ENCODE results near the gene TMEM147. TPM values are rescaled to one million over a fixed set of nuclear protein-coding genes. Genes with fewer than 3 reads are reported as not detected.

TMEM147 gene
- 79.8 and 83.5 TPM in 2 replicates for total RNA-seq (2014; rRNA removed; shearing (Covaris generic))

GRCh38 chr19:35545001-35545854, at the start of gene TMEM147:
TMEM147 (plus strand) TSS chr19:35545626; CDS start chr19:35545740, 114 bp downstream.
- no peaks in the 10 kb centered on the region for H3K27me3 ChIP-seq (replicated peaks)
- no peaks in the 10 kb centered on the region for H3K9me3 ChIP-seq (replicated peaks)
- DNase-seq (ENCODE audit: low read depth in 1 of 2, low spot score in 2 of 2): peak; percentile 83 to 93
- peak within 1 kb of the TSS; percentile 64 for H3K4me3 ChIP-seq
- H3K27ac ChIP-seq: peak within 1 kb of the TSS; percentile 61
- H3K36me3 ChIP-seq: peaks cover 27% of the 10 kb centered on the region
- H3K4me1 ChIP-seq (replicated peaks): peaks cover 13% of the 10 kb centered on the region

- no peak for DNase-seq (ENCODE audit: low read depth in 1 of 2, low spot score in 2 of 2)
- Histone ChIP-seq H3K9me3 (replicated peaks) (no peaks in the 10 kb centered on the region), H3K4me3 (no peak overlapping the region), H3K36me3 (no peaks in the 10 kb centered on the region), H3K4me1 (replicated peaks) (no peaks in the 10 kb centered on the region), H3K27ac (no peak overlapping the region), H3K27me3 (replicated peaks) (peaks cover 29% of the 10 kb centered on the region)
These were observed 48.0 kb upstream of the TMEM147 start for GRCh38 chr19:35497406-35497805.

- no peaks in the 10 kb centered on the region for H3K9me3 ChIP-seq (replicated peaks)
- no peak overlapping the region for H3K27ac ChIP-seq
- H3K4me1 ChIP-seq (replicated peaks): no peaks in the 10 kb centered on the region
- H3K4me3 ChIP-seq: no peak overlapping the region
- no peak for DNase-seq (ENCODE audit: low read depth in 1 of 2, low spot score in 2 of 2)
- H3K36me3 ChIP-seq: no peaks in the 10 kb centered on the region
- peaks cover 30% of the 10 kb centered on the region for H3K27me3 ChIP-seq (replicated peaks)
These were observed 47.2 kb upstream of the TMEM147 start for GRCh38 chr19:35498220-35498619.

- H3K27me3 ChIP-seq (replicated peaks): peaks cover 35% of the 10 kb centered on the region
- H3K9me3 ChIP-seq (replicated peaks): no peaks in the 10 kb centered on the region
- no peaks in the 10 kb centered on the region for H3K36me3 ChIP-seq
- no peak for DNase-seq (ENCODE audit: low read depth in 1 of 2, low spot score in 2 of 2)
- H3K4me3 ChIP-seq: no peak overlapping the region
- H3K4me1 ChIP-seq (replicated peaks): no peaks in the 10 kb centered on the region
- no peak overlapping the region for H3K27ac ChIP-seq
These were observed 46.4 kb upstream of the TMEM147 start for GRCh38 chr19:35498984-35499527.

- peaks cover 40% of the 10 kb centered on the region for H3K27me3 ChIP-seq (replicated peaks)
- H3K4me3 ChIP-seq: no peak overlapping the region
- no peaks in the 10 kb centered on the region for H3K9me3 ChIP-seq (replicated peaks)
- H3K36me3 ChIP-seq: no peaks in the 10 kb centered on the region
- H3K27ac ChIP-seq: no peak overlapping the region
- DNase-seq (ENCODE audit: low read depth in 1 of 2, low spot score in 2 of 2): no peak
- no peaks in the 10 kb centered on the region for H3K4me1 ChIP-seq (replicated peaks)
These were observed 44.8 kb upstream of the TMEM147 start for GRCh38 chr19:35500611-35501010.

GRCh38 chr19:35501684-35502083, 43.7 kb upstream of the TMEM147 start:
- H3K4me1 ChIP-seq (replicated peaks): no peaks in the 10 kb centered on the region
- no peaks in the 10 kb centered on the region for H3K36me3 ChIP-seq
- peaks cover 51% of the 10 kb centered on the region for H3K27me3 ChIP-seq (replicated peaks)
- no peak overlapping the region for H3K27ac ChIP-seq
- no peak for DNase-seq (ENCODE audit: low read depth in 1 of 2, low spot score in 2 of 2)
- H3K4me3 ChIP-seq: no peak overlapping the region
- no peaks in the 10 kb centered on the region for H3K9me3 ChIP-seq (replicated peaks)

- H3K36me3 ChIP-seq: no peaks in the 10 kb centered on the region
- H3K4me3 ChIP-seq: no peak overlapping the region
- peaks cover 62% of the 10 kb centered on the region for H3K27me3 ChIP-seq (replicated peaks)
- no peak overlapping the region for H3K27ac ChIP-seq
- H3K4me1 ChIP-seq (replicated peaks): no peaks in the 10 kb centered on the region
- DNase-seq (ENCODE audit: low read depth in 1 of 2, low spot score in 2 of 2): no peak
- no peaks in the 10 kb centered on the region for H3K9me3 ChIP-seq (replicated peaks)
These were observed 42.7 kb upstream of the TMEM147 start for GRCh38 chr19:35502751-35503150.

GRCh38 chr19:35506011-35506410, 39.4 kb upstream of the TMEM147 start:
- Histone ChIP-seq H3K27me3 (replicated peaks) (peaks cover 83% of the 10 kb centered on the region), H3K27ac (no peak overlapping the region), H3K4me1 (replicated peaks) (peaks cover 4% of the 10 kb centered on the region), H3K9me3 (replicated peaks) (0 out of 2 replicates have a peak, but pooled peaks cover 3% of the 10 kb centered on the region), H3K36me3 (no peaks in the 10 kb centered on the region), H3K4me3 (no peak overlapping the region)
- no peak for DNase-seq (ENCODE audit: low read depth in 1 of 2, low spot score in 2 of 2)

GRCh38 chr19:35507561-35507960, 37.9 kb upstream of the TMEM147 start:
- Histone ChIP-seq H3K27me3 (replicated peaks) (peaks cover 82% of the 10 kb centered on the region), H3K4me3 (no peak overlapping the region), H3K4me1 (replicated peaks) (peaks cover 4% of the 10 kb centered on the region), H3K27ac (no peak overlapping the region), H3K36me3 (no peaks in the 10 kb centered on the region), H3K9me3 (replicated peaks) (0 out of 2 replicates have a peak, but pooled peaks cover 3% of the 10 kb centered on the region)
- DNase-seq (ENCODE audit: low read depth in 1 of 2, low spot score in 2 of 2): no peak

GRCh38 chr19:35508129-35508528, 37.3 kb upstream of the TMEM147 start:
- H3K36me3 ChIP-seq: no peaks in the 10 kb centered on the region
- H3K27ac ChIP-seq: no peak overlapping the region
- 0 out of 2 replicates have a peak, but pooled peaks cover 3% of the 10 kb centered on the region for H3K9me3 ChIP-seq (replicated peaks)
- DNase-seq (ENCODE audit: low read depth in 1 of 2, low spot score in 2 of 2): no peak
- H3K27me3 ChIP-seq (replicated peaks): peaks cover 78% of the 10 kb centered on the region
- H3K4me3 ChIP-seq: no peak overlapping the region
- peaks cover 4% of the 10 kb centered on the region for H3K4me1 ChIP-seq (replicated peaks)

GRCh38 chr19:35509018-35509652, 36.3 kb upstream of the TMEM147 start:
- no peak for DNase-seq (ENCODE audit: low read depth in 1 of 2, low spot score in 2 of 2)
- Histone ChIP-seq H3K27me3 (replicated peaks) (peaks cover 73% of the 10 kb centered on the region), H3K4me3 (no peak overlapping the region)

GRCh38 chr19:35509861-35510625, 35.4 kb upstream of the TMEM147 start:
- DNase-seq (ENCODE audit: low read depth in 1 of 2, low spot score in 2 of 2): peak; percentile 59 to 70
- H3K27me3 ChIP-seq (replicated peaks): peaks cover 72% of the 10 kb centered on the region

More at GRCh38 chr19:35509018-35509652, 36.3 kb upstream of the TMEM147 start:
- Histone ChIP-seq H3K4me1 (replicated peaks) (peaks cover 4% of the 10 kb centered on the region), H3K9me3 (replicated peaks) (0 out of 2 replicates have a peak, but pooled peaks cover 3% of the 10 kb centered on the region), H3K36me3 (no peaks in the 10 kb centered on the region), H3K27ac (no peak overlapping the region)

GRCh38 chr19:35510626-35510964, 34.8 kb upstream of the TMEM147 start:
- no peak overlapping the region for H3K27ac ChIP-seq
- peaks cover 69% of the 10 kb centered on the region for H3K27me3 ChIP-seq (replicated peaks)
- no peak for DNase-seq (ENCODE audit: low read depth in 1 of 2, low spot score in 2 of 2)
- 0 out of 2 replicates have a peak, but pooled peaks cover 3% of the 10 kb centered on the region for H3K9me3 ChIP-seq (replicated peaks)
- peaks cover 4% of the 10 kb centered on the region for H3K4me1 ChIP-seq (replicated peaks)
- no peaks in the 10 kb centered on the region for H3K36me3 ChIP-seq
- no peak overlapping the region for H3K4me3 ChIP-seq

More at GRCh38 chr19:35509861-35510625, 35.4 kb upstream of the TMEM147 start:
- Histone ChIP-seq H3K4me3 (no peak overlapping the region), H3K36me3 (no peaks in the 10 kb centered on the region), H3K4me1 (replicated peaks) (peaks cover 4% of the 10 kb centered on the region), H3K9me3 (replicated peaks) (0 out of 2 replicates have a peak, but pooled peaks cover 3% of the 10 kb centered on the region), H3K27ac (no peak overlapping the region)
